ACHN (cell line): Measurements from ENCODE around the gene TMEM52.
A peak's percentile ranks its signal among the peaks of the same experiment; 100 is the strongest.

ENCODE experiments used
- DNase-seq: peaks from one replicate; pipeline ENCODE4 v3.0.0-alpha.2; 2015
- in situ Hi-C: cut with HindIII; loops from 2 replicates; pipeline ENCODE4 v1.10.0; 2017; ENCODE audit warnings: low sequenced_read_pairs, low pct_ligation_motif_present, low pct_unique_long_range_greater_than_20kb

The TMEM52 gene

GRCh38 chr1:1918901-1919303 is at the start of gene TMEM52:
Gene TMEM52, minus strand, starts transcription at chr1:1919279. Its CDS starts 14 bp downstream, at chr1:1919265.
- in situ Hi-C loops: no loop called here
- no peak for DNase-seq

DNA sequence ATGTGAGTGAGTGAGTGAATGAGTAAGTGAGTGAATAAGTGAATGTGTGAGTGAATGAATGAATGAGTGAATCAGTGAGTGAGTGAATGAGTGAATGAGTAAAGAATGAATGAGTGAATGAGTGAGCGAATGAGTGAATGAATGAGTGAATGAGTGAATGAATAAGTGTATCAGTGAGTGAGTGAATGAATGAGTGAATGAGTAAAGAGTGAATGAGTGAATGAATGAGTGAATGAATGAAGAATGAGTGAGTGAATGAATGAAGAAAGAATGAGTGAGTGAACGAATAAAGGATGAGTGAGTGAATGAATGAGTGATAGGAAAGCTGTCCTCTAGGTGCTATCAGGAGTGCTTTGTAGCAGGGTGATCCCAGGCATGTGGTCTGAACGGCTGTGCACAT is 48.8 kb upstream of the TMEM52 start:
- in situ Hi-C loops: no loop called here
- DNase-seq: no peak

DNA sequence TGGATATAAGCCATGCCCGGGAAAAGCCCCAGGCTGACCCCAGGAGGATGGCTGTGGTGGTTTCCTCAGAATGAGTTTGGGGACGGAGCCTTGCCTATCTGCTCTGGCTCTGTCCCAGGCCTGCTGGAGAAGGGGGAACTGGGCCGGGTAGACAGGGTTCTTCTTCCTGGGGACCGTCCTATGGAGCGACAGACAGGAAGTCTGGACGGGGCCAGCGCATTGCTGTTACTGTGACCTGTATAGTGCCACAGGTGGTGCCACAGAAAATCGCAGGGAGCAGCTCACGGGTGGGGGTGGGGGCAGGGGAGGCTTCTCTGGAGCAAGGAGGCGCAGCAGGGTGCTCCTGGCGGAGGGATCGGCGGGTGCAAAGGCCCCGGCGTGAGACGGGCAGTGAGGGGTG is 48.1 kb upstream of the TMEM52 start:
- in situ Hi-C loops: no loop called here
- DNase-seq: no peak

- DNase-seq: no peak
- in situ Hi-C loops: no loop called here
These were observed 47.1 kb upstream of the TMEM52 start for GRCh38 chr1:1966071-1966740.

- DNase-seq: no peak
- in situ Hi-C loops: no loop called here
These were observed 46.5 kb upstream of the TMEM52 start for GRCh38 chr1:1965546-1965945.

DNA sequence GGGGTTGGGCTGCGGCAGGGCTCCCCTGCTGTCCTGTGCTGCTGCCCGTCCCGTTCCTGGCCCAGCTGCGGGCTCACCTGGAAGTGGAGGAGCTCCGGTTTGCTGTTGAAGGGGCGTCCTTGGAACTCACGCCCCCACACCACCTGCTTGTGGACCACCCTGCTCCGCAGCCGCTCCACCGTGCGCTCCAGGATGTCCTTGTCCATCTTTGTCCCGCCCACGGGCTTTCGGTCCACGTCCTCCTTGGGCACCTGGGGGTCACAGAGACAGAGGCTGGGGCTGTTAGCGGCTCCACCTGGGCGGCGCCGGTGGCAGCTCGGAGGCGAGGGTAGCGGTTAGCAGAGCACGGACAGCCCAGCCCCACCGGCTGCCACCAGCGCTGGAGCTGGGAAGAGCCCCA is 45.7 kb upstream of the TMEM52 start:
- DNase-seq: no peak
- in situ Hi-C loops: no loop called here

DNA sequence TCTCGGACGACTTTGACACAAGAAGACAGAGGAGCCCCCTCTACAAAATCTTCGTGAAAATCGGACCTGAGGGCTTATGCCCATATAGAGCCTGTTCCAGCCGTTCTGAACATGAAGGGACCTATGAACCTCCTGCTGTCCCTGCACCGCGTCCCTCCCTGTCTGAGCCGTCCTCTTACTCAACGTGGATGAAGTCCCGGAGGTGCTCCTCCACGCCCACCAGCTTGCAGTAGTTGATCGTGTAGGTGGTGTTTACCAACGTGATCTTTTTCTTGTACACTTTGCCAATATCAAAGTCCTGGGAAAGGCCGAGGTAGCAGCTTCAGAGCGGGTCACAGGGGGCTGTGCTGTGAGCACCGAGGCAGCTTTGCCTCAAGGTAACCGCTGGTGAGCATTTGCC is 44.5 kb upstream of the TMEM52 start:
- in situ Hi-C loops: no loop called here
- DNase-seq: no peak

DNA sequence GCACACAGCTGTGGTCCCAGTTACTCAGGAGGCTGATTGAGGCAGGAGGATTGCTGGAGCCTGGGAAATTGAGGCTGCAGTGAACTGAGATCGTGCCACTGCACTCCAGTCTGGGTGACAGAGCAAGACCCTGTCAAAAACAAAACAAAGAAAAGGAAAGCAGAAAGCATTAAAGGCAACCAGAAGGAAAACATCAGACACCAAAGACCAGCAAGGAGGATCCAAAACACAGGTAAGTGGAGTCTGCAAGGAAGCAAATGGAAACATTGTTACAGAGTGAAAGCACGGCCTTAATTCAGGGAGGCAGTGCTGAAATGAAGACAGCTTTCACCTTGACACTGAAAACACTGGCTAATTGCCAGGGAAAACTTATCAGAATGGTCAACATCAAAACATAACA is 43.7 kb upstream of the TMEM52 start:
- in situ Hi-C loops: no loop called here
- no peak for DNase-seq

DNA sequence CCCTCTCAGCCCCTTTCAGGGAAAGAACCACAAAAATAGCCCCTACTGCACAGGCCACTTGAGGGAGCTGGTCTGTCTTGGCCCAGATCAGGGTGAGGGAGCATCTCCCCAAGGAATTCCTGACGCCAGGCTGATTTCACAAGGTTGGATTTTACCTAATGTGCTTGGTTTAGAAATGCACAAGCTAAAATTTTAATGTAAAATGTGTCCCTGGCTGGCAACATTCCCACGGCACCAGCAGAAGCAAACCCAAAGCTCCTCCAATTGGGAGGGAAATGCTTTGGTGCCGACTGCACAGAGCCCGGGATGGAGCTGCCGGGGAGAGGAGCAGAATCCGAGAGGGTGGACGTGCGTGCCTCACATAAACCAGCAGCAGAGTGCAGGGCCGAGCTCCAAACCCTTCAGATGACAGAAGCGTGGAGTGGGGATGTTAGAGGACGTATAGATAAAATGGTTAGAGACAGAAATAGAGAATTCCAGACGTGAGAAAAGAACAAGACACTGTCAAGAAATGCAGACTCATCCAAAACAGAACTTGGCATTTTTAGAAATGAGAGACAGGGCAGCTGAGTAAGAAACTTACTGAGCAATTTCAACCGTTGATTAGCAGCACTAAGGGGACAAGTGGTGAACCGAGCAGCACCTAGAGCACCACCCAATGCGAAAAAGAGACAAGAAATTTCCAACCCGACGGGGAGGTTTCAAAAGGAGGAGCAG is 41.6 kb upstream of the TMEM52 start:
- in situ Hi-C loops: no loop called here
- DNase-seq: no peak

GRCh38 chr1:1959840-1960479 is 40.9 kb upstream of the TMEM52 start:
- peak; percentile 83 for DNase-seq
- in situ Hi-C loops: no loop called here

DNA sequence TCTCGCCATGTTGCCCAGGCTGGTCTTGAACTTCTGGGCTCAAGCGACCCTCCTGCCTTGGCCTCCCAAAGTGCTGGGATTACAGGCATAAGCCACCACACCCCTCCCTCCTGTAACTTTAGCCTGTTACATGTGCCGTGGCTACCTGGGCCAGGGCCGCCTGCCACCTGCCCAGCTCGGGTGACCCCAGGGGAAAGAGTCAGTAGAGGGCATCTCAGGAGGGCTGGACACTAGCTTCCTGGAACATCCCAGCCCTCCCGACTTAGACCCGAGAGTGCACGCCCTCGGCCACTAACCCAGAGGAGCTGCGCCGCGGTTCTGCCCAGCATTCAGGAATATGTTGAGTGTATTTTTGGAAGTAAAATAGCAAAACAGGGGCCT is 40.4 kb upstream of the TMEM52 start:
- in situ Hi-C loops: no loop called here
- DNase-seq: no peak

GRCh38 chr1:1958071-1958541 is 39.0 kb upstream of the TMEM52 start:
- DNase-seq: no peak
- in situ Hi-C loops: no loop called here

GRCh38 chr1:1957533-1957961 is 38.5 kb upstream of the TMEM52 start:
- DNase-seq: no peak
- in situ Hi-C loops: no loop called here

- in situ Hi-C loops: no loop called here
- DNase-seq: no peak
These were observed 37.8 kb upstream of the TMEM52 start for GRCh38 chr1:1956586-1957532.

GRCh38 chr1:1956101-1956500 is 37.0 kb upstream of the TMEM52 start:
- in situ Hi-C loops: no loop called here
- DNase-seq: no peak

GRCh38 chr1:1955621-1956094 is 36.6 kb upstream of the TMEM52 start:
- in situ Hi-C loops: no loop called here
- no peak for DNase-seq

DNA sequence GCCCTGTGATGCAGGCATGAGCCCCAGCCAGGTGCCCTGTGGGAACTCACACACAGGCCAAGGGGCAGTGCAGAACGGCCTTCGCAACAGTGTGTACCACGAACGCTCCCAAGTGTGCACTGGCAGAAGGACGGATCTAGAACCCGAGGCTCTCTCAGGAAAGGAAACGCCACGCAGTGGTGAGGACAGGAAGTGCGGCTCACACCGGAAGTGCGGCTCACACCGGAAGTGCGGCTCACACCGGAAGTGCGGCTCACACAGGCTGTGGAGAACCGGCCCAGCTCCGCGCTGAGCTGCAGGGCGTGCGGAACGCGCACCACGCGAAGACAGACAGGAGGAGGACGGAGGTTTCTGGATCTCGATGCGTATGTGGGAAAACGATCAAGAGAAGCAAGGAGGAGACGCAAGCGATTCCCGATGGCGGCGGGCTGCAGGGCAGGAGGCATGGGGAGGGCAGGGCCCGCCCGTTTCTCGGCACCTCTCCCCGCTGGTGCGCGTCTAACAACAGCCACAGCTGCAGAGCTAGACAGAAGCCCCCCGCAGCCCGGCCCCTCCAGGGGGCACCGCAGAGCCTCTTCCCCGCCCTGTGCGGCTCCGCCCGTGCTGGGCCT is 35.9 kb upstream of the TMEM52 start:
- DNase-seq: no peak
- in situ Hi-C loops: no loop called here

DNA sequence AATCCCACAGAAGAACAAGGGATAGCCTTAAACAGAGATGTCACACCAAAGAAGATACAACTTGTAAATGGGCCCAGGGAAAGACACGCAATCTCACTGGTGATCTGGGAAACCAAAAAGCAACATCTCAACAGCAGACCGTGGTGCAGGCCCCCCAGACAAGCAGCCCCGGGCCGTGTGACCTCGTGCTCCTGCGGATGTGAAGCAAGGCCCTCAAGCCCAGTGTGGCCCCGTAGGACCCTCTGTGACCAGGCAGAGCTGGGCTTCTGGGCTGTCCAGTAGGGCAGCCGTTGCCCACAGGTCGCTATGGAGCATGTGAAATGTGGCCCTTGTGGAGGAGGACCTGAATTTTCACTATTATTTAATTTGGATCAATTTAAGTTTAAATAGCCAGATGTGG is 34.9 kb upstream of the TMEM52 start:
- in situ Hi-C loops: no loop called here
- DNase-seq: no peak
